ENCODE data around the gene PSAT1. TPM values are rescaled to one million over a fixed set of nuclear protein-coding genes. Genes with fewer than 3 reads are reported as not detected.
"Not testable (repeated sequence)": the region's sequence is repeated elsewhere in the genome, so short reads cannot be mapped to it uniquely, and the experiment has no call there.

The PSAT1 gene
- total RNA-seq, 4 donors from 2014 or later = 11.2 to 88.2 (median 13.1) TPM

DNA sequence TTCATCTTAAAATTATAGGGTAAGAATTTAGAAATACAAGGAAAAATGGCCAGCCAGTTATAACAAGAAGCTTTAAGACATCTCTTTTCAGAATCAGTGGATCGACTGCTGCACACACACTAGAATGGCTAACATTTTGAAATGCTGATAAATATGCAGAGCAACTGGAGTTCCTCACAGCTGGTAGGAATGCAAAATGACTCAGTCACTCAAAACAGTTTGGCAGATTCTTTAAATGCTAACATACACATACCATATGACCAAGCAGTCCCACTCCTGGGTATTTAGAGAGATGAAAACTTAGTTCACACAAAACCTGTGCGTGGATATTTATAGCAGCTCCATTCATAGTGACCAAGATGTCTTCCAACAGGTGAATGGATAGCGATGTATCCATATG lies 23.2 kb upstream of the PSAT1 start:
- Histone ChIP-seq H3K27me3 (no peaks in the 10 kb centered on the region), H3K4me3 (replicated peaks in 1 of 3) (no peak overlapping the region), H3K4me1 (peaks cover 5 to 6% of the 10 kb centered on the region in 2 donors), H3K27ac (no peak overlapping the region), H3K36me3 (no peaks in the 10 kb centered on the region), H3K9me3 (no peaks in the 10 kb centered on the region)
- TF ChIP-seq, protein P1, sequence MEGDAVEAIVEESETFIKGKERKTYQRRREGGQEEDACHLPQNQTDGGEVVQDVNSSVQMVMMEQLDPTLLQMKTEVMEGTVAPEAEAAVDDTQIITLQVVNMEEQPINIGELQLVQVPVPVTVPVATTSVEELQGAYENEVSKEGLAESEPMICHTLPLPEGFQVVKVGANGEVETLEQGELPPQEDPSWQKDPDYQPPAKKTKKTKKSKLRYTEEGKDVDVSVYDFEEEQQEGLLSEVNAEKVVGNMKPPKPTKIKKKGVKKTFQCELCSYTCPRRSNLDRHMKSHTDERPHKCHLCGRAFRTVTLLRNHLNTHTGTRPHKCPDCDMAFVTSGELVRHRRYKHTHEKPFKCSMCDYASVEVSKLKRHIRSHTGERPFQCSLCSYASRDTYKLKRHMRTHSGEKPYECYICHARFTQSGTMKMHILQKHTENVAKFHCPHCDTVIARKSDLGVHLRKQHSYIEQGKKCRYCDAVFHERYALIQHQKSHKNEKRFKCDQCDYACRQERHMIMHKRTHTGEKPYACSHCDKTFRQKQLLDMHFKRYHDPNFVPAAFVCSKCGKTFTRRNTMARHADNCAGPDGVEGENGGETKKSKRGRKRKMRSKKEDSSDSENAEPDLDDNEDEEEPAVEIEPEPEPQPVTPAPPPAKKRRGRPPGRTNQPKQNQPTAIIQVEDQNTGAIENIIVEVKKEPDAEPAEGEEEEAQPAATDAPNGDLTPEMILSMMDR (IDR thresholded peaks at IDR 0.05) = no peak
- no peak for TF ChIP-seq POLR2A (IDR thresholded peaks at IDR 0.05)
- WGBS, 2 donors = 92 to 99% methylated on average over 3 of the region's 3 CpGs
- intact Hi-C loops (cut with DNase I) = no loop called here
- no peak for DNase-seq

DNA sequence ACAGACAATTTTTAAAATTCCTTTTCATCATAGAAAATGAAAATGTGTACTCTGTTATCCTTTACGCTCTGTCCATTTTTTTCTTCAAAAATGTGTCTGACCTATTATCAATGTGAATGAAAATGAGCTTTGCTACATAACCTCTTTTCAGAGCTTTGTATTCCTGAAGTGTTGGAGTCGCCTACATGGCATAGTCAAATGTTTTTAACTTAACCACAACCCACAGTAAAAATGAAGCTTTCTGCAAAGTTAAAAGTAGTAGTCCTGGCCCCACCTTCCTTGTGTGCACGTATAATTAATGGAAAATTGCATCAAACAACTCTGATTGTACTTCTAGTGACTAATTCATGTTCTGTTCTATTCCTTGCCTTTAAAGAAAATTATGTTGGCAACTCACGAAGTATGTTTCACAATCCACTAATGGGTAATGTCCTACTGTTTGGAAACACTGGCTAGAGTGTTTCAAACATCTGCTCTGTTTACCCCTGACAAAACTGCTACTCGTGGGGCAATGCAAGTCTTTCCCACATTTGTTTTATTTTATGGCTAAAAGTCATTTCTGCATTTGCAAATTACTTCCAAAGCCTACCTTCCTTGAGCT lies 18.6 kb upstream of the PSAT1 start:
- no peaks in the 10 kb centered on the region for H3K36me3 ChIP-seq
- no peak overlapping the region for H3K4me3 ChIP-seq (replicated peaks in 1 of 3)
- TF ChIP-seq, protein P1 (IDR thresholded peaks at IDR 0.05) = no peak
- no peak for TF ChIP-seq POLR2A (IDR thresholded peaks at IDR 0.05)
- 67 to 75% methylated on average over 5 of the region's 5 CpGs for WGBS, 2 donors
- no peak overlapping the region for H3K27ac ChIP-seq
- peaks cover 15 to 22% of the 10 kb centered on the region in 2 donors for H3K4me1 ChIP-seq
- H3K9me3 ChIP-seq = no peaks in the 10 kb centered on the region
- no peaks in the 10 kb centered on the region for H3K27me3 ChIP-seq
- intact Hi-C loops (cut with DNase I) = no loop called here
- no peak for DNase-seq

DNA sequence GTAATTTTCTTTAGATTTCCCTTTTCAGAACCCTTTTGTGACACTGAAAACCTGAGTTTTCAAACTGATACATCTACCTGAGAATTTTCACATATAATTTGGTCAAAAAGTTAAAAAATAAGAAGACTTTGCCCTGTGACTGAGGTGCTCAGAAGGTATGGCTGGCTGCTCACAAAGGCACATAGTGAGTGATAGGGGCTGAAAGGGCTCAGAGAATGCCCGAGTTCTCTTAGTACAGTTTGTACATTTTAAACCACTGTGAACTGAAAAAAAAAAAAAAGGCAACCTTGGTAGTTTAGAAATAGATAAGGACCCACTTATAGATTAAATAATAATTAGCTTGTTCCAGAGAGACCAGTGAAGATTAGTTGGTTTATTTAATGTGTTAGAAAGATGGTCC lies 18.1 kb upstream of the PSAT1 start:
- H3K4me3 ChIP-seq (replicated peaks in 1 of 3) = no peak overlapping the region
- H3K9me3 ChIP-seq = no peaks in the 10 kb centered on the region
- H3K4me1 ChIP-seq = peaks cover 15 to 22% of the 10 kb centered on the region in 2 donors
- peak overlapping the region in 1 of 3 donors; percentile 10 for H3K27ac ChIP-seq
- no peaks in the 10 kb centered on the region for H3K36me3 ChIP-seq
- intact Hi-C loops (cut with DNase I) = no loop called here
- 39 to 43% methylated on average over 1 of the region's 1 CpG for WGBS, 2 donors
- DNase-seq = peak; percentile 35 to 41
- H3K27me3 ChIP-seq = no peaks in the 10 kb centered on the region
- no peak for TF ChIP-seq POLR2A (IDR thresholded peaks at IDR 0.05)
- TF ChIP-seq, protein P1 (IDR thresholded peaks at IDR 0.05) = no peak

DNA sequence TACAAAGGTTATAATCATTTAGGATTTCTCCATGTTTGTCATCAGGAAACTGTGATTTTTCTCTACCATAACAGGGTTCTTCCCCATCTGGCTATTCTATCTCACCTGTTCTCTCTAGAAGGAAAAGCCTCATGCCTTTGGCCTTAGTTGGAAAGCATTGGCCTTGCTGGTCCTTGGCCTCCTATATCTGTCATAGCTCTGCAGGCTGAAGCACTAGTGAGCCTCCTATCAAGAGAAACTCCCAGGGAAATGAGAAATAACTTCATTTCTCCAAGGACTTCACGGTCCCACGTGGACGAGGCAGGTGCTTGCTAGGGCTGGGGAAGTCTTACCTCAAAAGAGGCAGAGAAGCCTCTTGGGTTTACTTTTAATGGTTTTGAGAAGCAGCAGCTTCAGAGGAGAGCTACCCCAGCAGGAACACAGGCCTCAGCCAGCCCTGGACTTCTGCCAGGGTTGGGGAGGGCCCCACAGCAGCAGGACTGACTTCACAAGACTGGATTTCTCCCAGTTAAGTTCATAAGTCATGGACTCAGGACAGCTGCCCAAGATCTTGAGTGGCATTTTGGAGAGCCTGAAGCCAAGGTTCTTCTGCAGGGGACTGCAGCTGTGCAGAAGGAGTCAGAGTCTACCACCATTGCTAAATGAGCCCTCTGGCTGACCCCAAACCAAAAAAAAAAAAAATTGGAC lies 15.8 kb upstream of the PSAT1 start:
- H3K36me3 ChIP-seq = no peaks in the 10 kb centered on the region
- H3K4me1 ChIP-seq = peaks cover 15 to 22% of the 10 kb centered on the region in 2 donors
- 33 to 52% methylated on average over 3 of the region's 3 CpGs for WGBS, 2 donors
- no peaks in the 10 kb centered on the region for H3K27me3 ChIP-seq
- TF ChIP-seq POLR2A (IDR thresholded peaks at IDR 0.05) = no peak
- TF ChIP-seq, protein P1 (IDR thresholded peaks at IDR 0.05) = no peak
- intact Hi-C loops (cut with DNase I) = no loop called here
- no peak overlapping the region for H3K4me3 ChIP-seq (replicated peaks in 1 of 3)
- DNase-seq = peak; percentile 89 to 92
- peak overlapping the region; percentile 44 to 70 (median 55) for H3K27ac ChIP-seq
- no peaks in the 10 kb centered on the region for H3K9me3 ChIP-seq

DNA sequence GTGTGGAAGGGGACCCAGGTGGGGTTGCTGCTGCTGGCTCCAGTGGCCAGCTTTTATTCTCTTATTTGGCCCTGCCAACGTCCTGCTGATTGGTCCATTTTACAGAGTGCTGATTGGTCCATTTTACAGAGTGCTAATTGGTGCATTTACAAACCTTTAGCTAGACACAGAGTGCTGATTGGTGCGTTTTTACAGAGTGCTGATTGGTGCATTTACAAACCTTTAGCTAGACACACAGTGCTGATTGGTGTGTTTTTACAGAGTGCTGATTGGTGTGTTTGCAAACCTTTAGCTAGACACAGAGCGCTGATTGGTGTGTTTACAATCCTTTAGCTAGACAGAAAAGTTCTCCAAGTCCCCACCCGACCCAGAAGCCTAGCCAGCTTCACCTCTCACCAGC lies 12.7 kb upstream of the PSAT1 start:
- 93% methylated on average over 4 of the region's 4 CpGs for WGBS, 2 donors

More for the DNA sequence above, 12.7 kb upstream of the PSAT1 start:
- H3K27me3 ChIP-seq; H3K9me3 ChIP-seq; intact Hi-C loops (cut with DNase I); DNase-seq; H3K4me3 ChIP-seq (replicated peaks in 1 of 3); H3K36me3 ChIP-seq; H3K27ac ChIP-seq: not testable (repeated sequence)
- H3K4me1 ChIP-seq = peaks cover 9 to 15% of the 10 kb centered on the region in 2 donors

All from thyroid gland (tissue), 4 donors.